Limb (tissue), 2 donors: ENCODE results near the gene OR4C13.
"Not testable (repeated sequence)": the region's sequence is repeated elsewhere in the genome, so short reads cannot be mapped to it uniquely, and the experiment has no call there.

Experiments used
- DNase-seq, 2 donors: peaks; one replicate each; pipeline ENCODE4 v3.0.0-alpha.2; 2016; ENCODE audit errors: extremely low spot score in 2 of 2

OR4C13 gene

GRCh38 chr11:49952091-49952490, at the start of gene OR4C13:
TSS of gene OR4C13 (plus strand) at chr11:49952391. CDS start at chr11:49952423, 32 bp downstream.
- DNase-seq: no peak

- not testable (repeated sequence) for DNase-seq
Measured at GRCh38 chr11:49911516-49911915, 40.7 kb upstream of the OR4C13 start.

- DNase-seq: not testable (repeated sequence)
Measured at GRCh38 chr11:49948701-49949100, 3.5 kb upstream of the OR4C13 start.

GRCh38 chr11:49973439-49973838, 21.2 kb downstream of the OR4C13 start:
- not testable (repeated sequence) for DNase-seq

- not testable (repeated sequence) for DNase-seq
Measured at GRCh38 chr11:49982435-49982834, 30.2 kb downstream of the OR4C13 start, which contains the start of gene OR4C12. TSS of gene OR4C12 (minus strand) at chr11:49982535. CDS start at chr11:49982501, 34 bp downstream.

- DNase-seq: no peak
Measured at GRCh38 chr11:49995565-49995964, 43.4 kb downstream of the OR4C13 start.
